ENCODE data around the gene RAPGEF2.

The RAPGEF2 gene

GRCh38 chr4:159401226-159401712 lies 298.4 kb downstream of the RAPGEF2 start:
- peak in 1 of 51 donors; percentile 1 for DNase-seq

DNA sequence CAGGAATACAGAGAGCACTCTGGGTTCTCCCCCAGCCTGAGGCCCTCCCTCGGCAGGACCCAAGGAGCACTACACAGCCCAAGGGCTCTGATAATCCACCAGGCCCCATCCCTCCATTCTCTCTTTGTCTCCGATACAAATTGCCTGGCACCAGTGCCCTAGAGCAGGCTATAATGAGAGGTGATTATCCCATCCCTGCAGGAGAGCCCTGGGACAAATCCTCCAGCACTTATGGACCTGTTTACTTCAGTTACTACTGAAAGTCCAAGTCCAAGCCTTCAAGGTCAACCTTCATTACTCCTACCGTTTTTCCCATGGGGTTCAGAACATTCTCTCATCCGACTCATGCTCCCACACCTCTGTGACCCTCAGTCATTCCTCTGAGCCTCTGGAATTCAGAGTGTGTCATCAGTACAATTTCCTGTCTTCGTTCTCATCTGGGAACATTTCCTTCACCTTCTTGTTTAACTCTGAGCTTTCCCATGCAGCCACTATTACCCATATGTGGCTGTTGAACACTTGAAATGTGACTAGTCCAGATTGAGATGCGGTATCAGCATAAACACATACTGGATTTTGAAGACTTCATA lies 299.0 kb downstream of the RAPGEF2 start:
- no peak for DNase-seq
